HG03064 (cell line): Measurements from ENCODE around the gene CDCP1.
"Not testable (repeated sequence)": the region's sequence is repeated elsewhere in the genome, so short reads cannot be mapped to it uniquely, and the experiment has no call there.

Experiments
- ATAC-seq: cut with Tn5 transposase; IDR thresholded peaks from one replicate; pipeline ENCODE4 v1.9.1; 2021; ENCODE audit warnings: low read depth; ENCODE audit not compliant: unreplicated experiment

CDCP1 gene

DNA sequence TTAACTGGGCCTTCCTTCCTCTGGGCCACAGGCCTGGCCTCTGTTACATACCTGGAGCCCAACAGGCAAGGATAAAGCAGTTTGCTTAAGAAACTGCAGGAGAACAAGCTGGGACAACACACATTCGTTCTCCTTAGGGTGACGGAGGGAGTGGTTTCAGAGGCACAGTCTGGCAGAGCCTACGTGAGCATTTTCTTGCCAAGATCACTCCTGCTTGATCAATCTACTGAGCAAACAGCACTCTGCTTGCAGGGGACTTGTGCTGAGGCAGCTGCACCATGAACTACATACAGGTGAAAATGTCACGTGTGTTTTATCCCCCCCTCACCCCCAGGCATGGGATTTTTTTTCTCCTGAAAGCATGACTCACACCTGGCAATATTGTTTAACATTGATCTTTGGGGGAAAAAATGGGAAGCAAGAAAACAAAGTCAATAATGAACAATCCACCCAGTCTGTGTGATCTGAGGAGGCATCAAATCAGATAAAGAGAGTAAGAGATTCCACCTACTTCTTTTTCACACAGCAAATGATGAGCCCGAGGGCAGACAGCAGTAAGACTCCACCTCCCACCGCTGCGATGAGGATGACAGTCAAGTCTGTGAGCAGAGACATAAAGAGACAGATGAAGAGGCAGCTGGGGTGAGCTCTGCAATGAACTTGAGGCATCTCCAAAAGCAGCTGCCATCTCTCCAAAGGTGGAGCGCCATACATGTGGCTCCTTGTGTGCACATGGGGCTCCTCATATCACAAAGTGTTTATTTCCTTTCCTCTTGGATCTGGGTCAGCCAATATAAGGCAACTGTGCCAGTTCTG, 57.4 kb downstream of the CDCP1 start:
- ATAC-seq: no peak

DNA sequence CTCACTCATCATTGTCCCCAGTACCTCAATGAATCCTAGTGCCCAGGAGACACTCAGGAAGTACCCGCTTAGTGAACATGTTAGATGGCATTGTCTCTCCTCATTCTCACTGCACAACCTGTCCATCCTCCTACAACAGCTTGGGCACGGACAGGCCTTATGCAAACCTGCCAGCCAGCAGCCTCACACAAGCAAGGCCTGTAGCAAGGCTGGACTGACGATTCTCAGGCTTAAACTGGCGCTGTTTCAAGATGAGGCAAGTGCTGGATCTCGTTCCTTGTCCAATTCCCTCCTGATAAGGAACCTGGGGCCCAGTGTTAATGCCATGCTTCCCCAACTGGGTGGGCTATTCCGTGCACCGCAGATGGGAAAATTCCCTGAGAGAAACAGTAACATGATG, 59.0 kb downstream of the CDCP1 start:
- no peak for ATAC-seq

DNA sequence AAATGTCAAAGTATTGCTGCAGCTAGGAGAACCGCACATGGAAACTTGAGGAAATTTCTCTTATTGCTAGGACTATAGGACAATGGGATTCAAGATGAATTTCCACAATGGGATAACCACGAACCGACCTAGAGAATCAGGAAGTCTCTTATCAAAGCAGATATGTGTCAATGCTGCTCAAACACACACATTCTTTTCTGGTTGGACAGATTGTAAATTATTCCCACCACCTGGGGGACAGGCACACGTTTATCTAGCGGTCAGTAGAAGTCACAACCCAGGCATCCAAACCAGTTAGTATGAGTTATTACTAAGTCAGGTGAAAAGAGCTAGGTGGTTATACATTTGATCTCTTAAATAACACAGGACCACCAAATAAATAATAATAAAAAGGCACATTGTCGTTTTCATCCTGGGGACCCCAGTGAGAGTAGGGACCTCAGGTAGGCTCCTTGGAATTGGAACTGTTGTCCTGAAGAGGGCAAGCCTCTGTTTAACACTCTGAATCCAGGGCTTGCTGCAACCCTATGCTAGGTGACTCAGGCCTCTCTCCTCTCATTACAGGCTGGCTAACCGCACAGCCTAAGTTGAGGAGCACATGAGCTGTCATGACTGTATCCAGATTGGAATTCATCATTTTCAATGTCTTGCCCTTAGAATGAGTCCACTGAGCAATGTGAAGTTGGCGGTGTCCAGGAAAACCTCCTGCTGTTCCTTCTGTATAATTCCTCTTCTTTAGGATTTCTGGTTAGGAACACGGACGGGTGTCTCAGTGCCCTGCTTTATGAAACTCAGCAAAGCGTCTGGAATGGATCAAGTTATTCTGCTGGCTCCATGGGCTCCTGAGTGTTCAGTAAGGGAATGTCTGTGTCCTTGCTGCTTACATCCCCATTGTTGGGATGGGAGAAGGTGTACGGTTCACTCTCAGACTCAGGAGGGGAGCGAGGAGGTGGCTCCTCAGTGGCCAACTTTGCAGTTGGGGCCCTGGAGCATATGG, 61.1 kb downstream of the CDCP1 start:
- ATAC-seq: no peak

DNA sequence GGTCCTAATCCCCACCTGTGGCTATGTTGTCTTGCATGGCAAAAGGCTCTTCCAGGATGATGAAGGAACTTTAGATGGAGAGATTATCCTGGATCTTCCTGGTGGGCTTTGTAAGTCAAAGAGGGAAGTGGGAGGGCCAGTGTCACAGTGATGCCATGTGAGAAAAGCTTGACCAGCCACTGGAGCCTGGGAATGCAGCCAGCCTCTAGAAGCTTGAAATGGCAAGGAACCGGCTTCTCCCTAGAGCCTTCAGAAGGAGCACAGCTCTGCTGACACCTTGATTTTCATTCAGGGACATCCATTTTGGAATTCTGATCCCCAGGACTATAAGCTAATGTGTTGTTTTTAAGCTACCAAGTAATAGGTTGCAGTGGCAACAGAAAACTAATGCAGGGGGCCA, 61.8 kb downstream of the CDCP1 start:
- ATAC-seq: no peak

DNA sequence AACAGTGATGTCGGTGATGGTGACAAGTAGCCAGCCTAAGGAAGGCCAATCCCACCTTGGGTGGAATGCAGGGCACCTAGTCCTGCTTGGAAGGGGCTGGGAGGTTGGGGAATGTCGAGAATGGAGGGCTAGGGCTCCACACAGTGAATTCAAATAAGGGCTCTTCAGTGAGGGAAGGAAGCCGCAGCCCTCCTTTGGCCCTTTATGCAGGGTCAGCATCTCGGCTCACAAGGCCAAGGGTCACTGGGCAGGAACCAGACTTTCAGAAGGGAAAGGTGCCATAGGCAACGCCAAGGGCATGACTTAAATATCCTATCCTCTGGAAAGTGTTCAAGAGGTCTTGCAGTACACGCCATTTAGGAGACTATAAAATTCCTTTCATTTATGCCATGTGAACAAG, 63.2 kb downstream of the CDCP1 start:
- ATAC-seq: no peak

DNA sequence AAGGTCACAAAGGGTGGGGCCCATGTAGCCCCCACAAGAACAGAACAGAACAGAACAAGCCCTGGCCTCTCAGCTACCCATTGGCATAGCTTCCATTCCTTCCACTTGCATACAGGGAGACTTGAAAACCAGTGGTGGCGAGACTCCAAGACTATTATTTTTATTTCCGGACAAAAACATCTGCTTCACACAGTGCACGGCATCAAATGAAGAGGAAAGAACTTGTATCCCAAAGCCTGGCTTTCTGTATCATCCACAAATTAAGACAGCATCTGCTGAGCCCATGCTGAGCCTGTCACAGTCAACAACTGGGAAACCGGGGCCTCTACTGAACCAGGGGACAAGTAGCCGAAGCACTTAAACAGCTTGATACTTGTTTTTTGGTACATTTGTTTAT, 64.0 kb downstream of the CDCP1 start:
- no peak for ATAC-seq

DNA sequence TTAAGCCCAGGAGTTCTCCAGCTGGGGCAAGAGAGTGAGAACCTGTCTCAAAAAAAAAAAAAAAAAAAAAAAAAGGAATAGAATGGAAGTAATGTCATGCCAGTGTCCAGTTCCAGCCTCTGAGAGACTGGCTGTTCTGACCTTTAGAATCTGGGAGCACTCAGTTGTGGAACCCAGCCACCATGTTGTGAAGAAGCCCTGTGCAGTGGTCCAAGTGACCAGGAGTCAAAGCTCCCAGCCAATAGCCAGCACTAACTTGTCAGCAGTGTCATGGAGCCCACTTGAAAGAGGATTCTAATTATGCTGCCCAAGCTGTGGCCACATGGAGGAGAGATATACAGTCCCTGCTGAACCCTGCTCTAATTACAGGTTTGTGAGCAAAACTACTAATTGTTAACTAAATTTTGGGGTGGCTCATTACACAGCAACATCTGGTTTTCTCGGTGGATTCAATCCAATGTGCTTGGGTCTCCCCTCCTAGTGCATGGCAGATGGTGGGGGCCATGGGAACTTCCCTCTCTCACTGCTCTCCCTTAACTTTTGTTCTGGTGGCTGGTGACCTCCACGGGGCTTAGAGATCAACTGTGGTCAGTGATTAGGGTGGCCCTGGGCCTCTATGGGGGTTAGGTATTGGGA, 64.6 kb downstream of the CDCP1 start:
- ATAC-seq: no peak

DNA sequence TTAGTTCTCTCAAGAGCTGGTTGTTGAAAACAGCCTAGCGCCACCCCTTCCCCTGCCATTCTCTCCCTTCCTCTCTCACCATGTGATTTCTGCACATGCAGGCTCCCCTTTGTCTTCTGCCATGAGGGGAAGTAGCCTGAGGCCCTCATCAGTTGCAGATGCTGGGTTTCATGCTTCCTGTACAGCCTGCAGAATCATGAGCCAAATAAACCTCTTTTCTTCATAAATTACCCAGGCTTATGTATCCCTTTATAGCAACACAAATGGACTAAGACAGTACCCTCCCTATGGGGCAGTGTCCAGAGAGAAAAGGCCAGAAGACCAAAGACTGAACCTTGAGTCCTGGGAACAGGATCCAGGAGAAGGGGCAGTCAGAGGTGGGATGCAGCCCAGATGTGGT, 65.4 kb downstream of the CDCP1 start:
- no peak for ATAC-seq

DNA sequence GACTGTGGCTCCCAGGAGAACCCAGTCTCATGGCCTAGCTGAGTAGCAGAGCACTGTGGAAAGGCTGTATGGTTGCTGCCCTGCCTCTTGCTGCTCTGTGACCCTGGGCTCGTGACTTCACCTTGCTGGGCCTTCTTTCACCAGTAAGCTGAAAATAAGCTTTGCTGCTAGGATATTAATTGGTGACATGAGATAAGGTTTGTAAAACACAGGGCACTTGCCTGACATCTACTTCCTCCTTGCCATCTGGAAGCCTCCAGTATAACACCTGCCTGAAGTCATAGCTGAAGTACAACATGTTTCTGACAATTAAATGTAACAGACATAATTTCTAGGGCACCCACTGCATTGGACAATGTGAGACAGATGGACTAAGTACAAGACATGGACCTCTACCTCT, 66.5 kb downstream of the CDCP1 start:
- ATAC-seq: no peak

DNA sequence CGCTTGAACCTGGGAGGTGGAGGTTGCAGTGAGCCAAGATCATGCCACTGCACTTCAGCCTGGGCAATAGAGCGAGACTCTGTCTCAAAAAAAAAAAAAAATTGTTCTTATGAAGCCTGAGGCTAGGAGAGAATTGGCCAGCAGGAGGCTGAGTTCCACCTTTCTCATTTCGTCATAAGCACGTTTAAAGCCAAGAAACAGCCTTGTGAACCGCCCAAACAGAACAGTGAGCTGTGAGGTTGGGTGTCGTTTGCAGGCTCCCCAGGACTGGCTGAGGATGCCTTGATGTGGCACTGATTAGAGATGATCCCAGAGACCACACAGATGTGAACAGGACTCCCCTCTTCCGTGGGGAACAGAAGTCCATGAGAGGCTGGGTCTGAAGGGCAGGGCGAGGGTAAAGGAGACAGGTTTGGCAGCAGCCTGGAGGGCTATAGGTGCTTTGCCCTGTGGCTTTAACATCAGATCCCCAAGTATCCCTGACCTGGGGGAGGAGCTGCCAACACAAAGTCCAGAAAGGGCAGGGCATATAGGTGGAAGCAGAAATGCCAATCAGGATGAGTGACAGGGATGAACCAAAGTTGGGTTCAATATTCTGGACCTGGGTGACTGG, 67.2 kb downstream of the CDCP1 start:
- no peak for ATAC-seq

DNA sequence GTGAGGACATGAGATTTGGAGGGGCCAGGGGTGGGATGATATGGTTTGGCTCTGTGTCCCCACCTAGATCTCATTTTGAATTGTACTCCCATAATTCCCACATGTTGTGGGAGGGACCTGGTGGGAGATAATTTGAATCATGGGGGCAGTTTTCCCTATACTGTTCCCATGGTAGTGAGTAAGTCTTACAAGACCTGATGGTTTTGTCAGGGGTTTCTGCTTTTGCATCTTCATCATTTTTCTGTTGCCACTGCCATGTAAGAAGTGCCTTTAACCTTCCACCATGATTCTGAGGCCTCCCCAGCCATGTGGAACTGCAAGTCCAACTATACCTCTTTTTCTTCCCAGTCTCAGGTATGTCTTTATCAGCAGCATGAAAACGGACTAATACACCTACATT, 67.9 kb downstream of the CDCP1 start:
- not testable (repeated sequence) for ATAC-seq

DNA sequence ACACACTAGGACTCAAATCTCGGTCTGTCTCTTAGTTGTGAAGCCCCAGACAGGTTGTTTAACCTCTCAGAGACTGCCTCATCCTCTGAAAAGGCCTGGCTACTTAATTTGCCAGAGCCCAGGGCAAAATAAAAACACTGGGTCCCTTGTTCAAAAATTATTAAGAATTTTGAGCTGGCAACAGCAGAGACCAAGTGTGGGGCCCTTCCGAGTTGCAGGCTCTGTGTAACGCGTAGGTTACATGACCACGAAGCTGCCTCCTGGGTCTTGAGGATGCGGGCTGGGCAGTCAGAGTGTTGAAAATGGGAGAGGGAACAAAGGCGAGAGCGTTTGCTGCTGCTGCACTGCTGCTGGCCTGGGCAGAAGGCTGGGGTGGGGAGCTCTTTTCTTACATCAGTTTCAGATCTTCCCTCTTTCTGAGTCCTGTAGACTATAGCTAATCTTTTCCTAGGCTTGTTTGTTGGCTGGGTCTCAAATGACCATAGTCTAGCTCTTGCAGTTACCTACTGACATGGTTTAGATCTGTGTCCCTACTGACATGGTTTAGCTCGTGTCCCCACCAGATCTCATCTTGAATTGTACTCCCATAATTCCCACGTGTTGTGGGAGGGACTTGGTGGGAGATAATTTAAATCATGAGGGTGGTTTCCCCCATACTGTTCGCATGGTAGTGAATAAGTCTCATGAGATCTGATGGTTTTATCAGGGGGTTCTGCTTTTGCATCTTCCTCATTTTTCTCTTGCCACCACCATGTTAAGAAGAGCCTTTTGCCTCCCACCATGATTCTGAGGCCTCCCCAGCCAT, 70.2 kb downstream of the CDCP1 start:
- no peak for ATAC-seq

DNA sequence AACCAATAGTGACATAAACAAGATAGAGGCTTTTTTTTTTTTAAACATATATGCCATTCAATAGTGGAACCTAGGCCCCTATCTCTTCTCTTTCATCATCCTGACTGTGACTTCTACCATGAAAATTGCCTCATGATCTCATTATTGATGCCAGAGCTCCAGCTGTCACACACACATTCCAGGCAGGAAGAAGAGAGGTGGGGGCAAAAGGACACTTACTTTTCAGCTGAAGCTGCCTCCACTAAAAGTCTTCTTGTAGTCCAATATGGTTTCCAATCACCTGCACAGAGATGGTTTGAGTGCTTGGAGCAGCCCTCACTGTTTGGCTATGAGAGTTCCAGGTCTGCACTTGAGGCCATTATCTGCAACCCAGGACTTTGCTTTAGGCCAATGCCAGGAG, 75.1 kb downstream of the CDCP1 start:
- no peak for ATAC-seq

DNA sequence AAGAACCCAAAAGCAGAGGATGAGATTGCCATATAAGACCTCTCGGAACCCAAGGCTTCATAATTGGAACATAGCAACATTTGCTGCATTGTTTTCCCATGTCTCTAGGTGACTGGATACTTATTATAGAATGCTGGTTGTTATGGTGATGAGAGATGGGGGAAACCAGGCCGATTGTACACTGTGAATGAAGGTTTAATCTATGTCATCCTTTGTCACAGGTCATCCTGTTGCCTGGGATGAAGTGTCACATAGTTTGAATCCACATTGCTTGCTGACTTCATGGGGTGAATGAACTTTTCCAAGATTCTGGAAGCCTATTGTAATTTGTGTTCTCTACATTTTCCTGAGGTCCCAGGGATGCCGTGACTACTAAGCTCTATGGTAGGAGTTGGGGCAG, 78.2 kb downstream of the CDCP1 start:
- ATAC-seq: no peak

DNA sequence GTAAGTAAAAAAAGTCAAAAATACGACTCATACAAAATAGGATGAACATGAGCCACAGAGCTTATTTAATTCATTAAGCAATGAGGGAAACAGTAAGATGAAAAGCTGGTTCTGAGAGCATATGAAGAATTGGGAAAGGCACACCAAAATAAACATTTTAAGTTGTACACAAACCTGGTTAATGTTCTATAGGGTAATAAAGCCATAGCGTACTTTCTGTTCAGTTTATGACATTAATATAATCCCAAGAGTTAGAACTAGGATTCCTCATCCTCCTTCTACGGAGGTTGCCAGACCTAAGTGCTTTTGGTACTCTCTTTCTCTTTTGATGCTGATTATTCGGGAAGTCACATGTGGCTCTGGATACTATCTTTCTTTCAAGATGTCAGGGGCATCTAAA, 78.7 kb downstream of the CDCP1 start:
- no peak for ATAC-seq

DNA sequence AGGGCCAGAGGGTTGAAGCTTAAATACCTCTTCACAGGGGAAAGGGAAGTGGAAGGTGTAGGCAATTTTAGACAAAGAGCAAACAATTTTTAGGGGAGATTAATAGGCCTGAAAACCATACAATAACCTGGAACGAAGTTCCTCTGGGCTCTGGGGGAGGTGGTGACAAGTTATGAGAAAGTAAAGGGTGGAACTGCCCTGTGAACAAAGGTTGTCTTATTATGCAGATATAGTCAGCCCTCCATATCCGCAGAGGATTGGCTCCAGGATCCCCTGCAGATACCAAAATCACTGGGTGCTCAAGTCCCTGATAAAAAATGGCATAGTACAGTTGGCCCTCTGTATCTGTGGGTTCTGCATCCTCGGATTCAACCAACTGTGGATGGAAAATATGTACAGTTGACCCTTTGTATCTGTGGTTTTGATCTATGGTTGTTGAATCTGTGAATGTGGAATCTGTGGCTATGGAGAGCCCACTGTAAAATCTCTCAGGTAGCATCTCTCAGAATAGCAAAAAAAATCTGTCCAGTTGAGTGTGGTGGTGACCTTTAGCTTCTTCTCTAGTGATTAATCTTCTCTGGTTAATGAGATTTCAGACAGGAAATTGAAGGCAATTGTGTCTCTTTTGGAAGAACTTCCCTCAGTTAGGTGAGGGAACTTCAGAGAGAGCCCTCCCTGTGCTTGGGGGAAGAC, 79.9 kb downstream of the CDCP1 start:
- no peak for ATAC-seq

DNA sequence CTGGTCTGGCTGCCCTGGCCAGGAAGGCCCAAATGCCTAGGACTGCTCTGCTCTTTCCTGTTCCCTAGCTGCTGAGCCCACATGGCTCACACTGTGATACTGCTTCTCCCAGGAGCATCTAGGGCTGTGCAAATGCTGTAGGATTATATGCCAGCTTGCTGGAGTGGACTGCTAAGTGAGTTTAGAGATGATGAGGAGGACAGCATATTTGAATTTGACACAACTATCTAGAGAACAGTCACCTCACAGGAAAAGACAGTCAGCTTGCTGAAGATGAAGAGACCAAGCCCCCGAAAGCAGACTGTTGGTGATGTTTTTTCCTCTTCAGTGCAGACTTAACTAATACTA, 80.8 kb downstream of the CDCP1 start:
- no peak for ATAC-seq

DNA sequence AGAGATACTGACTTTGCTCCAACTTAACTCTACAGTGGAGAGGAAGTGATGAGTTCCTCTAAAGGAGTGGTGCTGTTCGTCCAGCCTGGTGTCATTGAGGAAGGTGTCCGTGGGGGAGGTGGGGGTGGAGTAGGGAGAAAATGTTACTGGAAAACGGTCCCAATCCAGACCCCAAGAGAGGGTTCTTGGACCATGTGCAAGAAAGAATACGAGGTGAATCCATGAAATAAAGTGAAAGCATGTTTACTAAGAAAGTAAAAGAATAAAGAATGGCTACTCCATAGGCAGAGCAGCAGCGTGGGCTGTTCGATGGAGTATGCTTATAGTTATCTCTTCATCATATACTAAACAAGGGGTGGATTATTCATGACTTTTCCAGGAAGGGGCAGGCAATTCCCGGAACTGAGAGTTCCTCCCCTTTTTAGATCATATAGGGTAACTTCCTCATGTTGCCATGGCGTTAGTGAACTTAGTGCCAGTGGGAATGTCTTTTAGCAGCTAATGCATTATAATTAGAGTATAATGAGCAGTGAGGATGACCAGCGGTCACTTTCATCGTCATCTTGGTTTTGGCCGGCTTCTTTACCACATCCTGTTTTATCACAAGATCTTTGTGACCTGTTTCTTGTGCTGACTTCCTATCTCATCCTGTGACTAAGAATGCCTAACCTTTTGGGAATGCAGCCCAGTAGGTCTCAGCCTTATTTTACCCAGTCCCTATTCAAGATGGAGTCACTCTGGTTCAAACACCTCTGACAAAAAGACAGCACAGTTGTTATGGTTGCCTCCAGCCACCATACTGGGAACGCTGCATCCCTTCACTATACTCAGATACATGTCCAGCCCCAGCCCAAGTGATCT, 81.4 kb downstream of the CDCP1 start:
- no peak for ATAC-seq

DNA sequence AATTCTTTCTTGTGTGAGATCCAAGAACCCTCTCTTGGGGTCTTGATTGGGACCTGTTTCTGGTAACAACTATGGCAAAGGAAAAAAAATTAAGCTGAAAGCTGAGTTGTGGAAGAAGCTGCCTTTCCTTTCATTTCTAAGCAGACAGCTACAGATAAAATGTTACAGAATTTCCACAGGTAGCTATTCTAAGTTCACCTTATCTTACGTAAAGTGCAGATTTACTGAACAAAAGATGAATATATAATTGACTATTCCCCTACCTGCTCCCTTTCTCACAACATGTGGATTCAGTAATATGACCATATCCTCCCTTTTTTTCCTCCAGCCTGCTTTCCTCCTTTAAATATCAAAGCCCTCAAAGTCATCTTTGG, 83.5 kb downstream of the CDCP1 start:
- no peak for ATAC-seq
